DMS 273 (cell line): ENCODE data around the gene CDKAL1.
"Not testable (repeated sequence)": the region's sequence is repeated elsewhere in the genome, so short reads cannot be mapped to it uniquely, and the experiment has no call there.

Experiments
- DNase-seq: peaks from one replicate; lab custom pipeline; 2025; ENCODE audit not compliant: unreplicated experiment; lab: John Stamatoyannopoulos, UW

Gene CDKAL1

GRCh38 chr6:20909621-20910020, 375.4 kb downstream of the CDKAL1 start:
- DNase-seq: no peak

- no peak for DNase-seq
These were observed 377.5 kb downstream of the CDKAL1 start for GRCh38 chr6:20911712-20912111.

- no peak for DNase-seq
These were observed 380.9 kb downstream of the CDKAL1 start for GRCh38 chr6:20915156-20915555.

- DNase-seq: no peak
These were observed 381.4 kb downstream of the CDKAL1 start for GRCh38 chr6:20915626-20916025.

- DNase-seq: no peak
These were observed 381.8 kb downstream of the CDKAL1 start for GRCh38 chr6:20916086-20916485.

GRCh38 chr6:20918868-20919267, 384.6 kb downstream of the CDKAL1 start:
- DNase-seq: no peak

- no peak for DNase-seq
These were observed 385.6 kb downstream of the CDKAL1 start for GRCh38 chr6:20919677-20920385.

- DNase-seq: no peak
These were observed 387.3 kb downstream of the CDKAL1 start for GRCh38 chr6:20921578-20921977.

GRCh38 chr6:20922743-20923142, 388.5 kb downstream of the CDKAL1 start:
- no peak for DNase-seq

GRCh38 chr6:20924094-20924493, 389.8 kb downstream of the CDKAL1 start:
- not testable (repeated sequence) for DNase-seq

GRCh38 chr6:20924911-20925543, 390.8 kb downstream of the CDKAL1 start:
- no peak for DNase-seq

- no peak for DNase-seq
These were observed 393.0 kb downstream of the CDKAL1 start for GRCh38 chr6:20927130-20927860.

GRCh38 chr6:20929283-20929682, 395.0 kb downstream of the CDKAL1 start:
- DNase-seq: no peak

- no peak for DNase-seq
These were observed 396.8 kb downstream of the CDKAL1 start for GRCh38 chr6:20931093-20931492.

GRCh38 chr6:20931772-20932171, 397.5 kb downstream of the CDKAL1 start:
- DNase-seq: no peak

GRCh38 chr6:20932284-20932683, 398.0 kb downstream of the CDKAL1 start:
- DNase-seq: no peak

GRCh38 chr6:20933057-20933788, 399.0 kb downstream of the CDKAL1 start:
- DNase-seq: no peak

- DNase-seq: no peak
These were observed 402.7 kb downstream of the CDKAL1 start for GRCh38 chr6:20936949-20937348.

GRCh38 chr6:20939161-20939775, 405.0 kb downstream of the CDKAL1 start:
- no peak for DNase-seq

GRCh38 chr6:20943040-20943627, 408.9 kb downstream of the CDKAL1 start:
- DNase-seq: no peak

- no peak for DNase-seq
These were observed 409.7 kb downstream of the CDKAL1 start for GRCh38 chr6:20943922-20944321.
